H1 (cell line): ENCODE measurements around the gene OR56A1.

ENCODE experiments used
- CHD7 ChIP-seq: fragments of 300-600 bp; sonication (generic); IDR thresholded peaks from 2 replicates; pipeline ENCODE4 v1.7.1; 2012; ENCODE audit warnings: low read length, moderate library complexity, mild to moderate bottlenecking, inconsistent platforms; ENCODE audit not compliant: insufficient replicate concordance
- CTCF ChIP-seq, 3 experiments: IDR thresholded peaks; 1 replicate in 2 of 3; 2 replicates in 1 of 3; pipeline versions ENCODE4 v1.5.1 to v1.6.1; 2011; ENCODE audit warnings: low read length in 3 of 3, mild to moderate bottlenecking in 3 of 3, inconsistent platforms in 2 of 3, low read depth in 1 of 3, moderate library complexity in 1 of 3; ENCODE audit not compliant: insufficient read depth in 1 of 3; ENCODE audit errors: control extremely low read depth in 1 of 3
- EZH2 ChIP-seq: fragments of 200-600 bp; sonication (generic); IDR thresholded peaks from 2 replicates; pipeline ENCODE4 v1.7.1; 2012; ENCODE audit warnings: low read depth, mild to moderate bottlenecking, moderate library complexity, low read length, inconsistent platforms; ENCODE audit not compliant: severe bottlenecking
- JUN ChIP-seq: IDR thresholded peaks from 2 replicates; pipeline ENCODE4 v1.6.1; 2011; ENCODE audit warnings: low read depth, mild to moderate bottlenecking, improper control_type of control experiment, low read length
- MAFK ChIP-seq: IDR thresholded peaks from 2 replicates; pipeline ENCODE4 v1.6.1; 2012; ENCODE audit warnings: low read depth, mild to moderate bottlenecking, improper control_type of control experiment, low read length
- MAX ChIP-seq: IDR thresholded peaks from 2 replicates; pipeline ENCODE4 v1.6.1; 2012; ENCODE audit warnings: inconsistent platforms
- SIX5 ChIP-seq: IDR thresholded peaks from 2 replicates; pipeline ENCODE4 v1.6.1; 2011; ENCODE audit warnings: mild to moderate bottlenecking, low read depth, low read length
- SRF ChIP-seq: IDR thresholded peaks from 2 replicates; pipeline ENCODE4 v1.6.1; 2011; ENCODE audit warnings: mild to moderate bottlenecking, low read depth, low read length, moderate library complexity

- TF ChIP-seq MAX (no peak), CTCF (IDR thresholded peaks at IDR 0.05; ENCODE audit: control extremely low read depth in 1 of 3, insufficient read depth in 1 of 3, low read depth in 1 of 3, low read length in 3 of 3) (no peak), SIX5 (no peak), JUN (no peak), MAFK (no peak), EZH2 (no peak), CHD7 (no peak), SRF (no peak)
These were observed 28.3 kb downstream of the OR56A1 start for GRCh38 chr11:6002202-6002699.
